ENCODE data around the gene GLIS1.

DNA sequence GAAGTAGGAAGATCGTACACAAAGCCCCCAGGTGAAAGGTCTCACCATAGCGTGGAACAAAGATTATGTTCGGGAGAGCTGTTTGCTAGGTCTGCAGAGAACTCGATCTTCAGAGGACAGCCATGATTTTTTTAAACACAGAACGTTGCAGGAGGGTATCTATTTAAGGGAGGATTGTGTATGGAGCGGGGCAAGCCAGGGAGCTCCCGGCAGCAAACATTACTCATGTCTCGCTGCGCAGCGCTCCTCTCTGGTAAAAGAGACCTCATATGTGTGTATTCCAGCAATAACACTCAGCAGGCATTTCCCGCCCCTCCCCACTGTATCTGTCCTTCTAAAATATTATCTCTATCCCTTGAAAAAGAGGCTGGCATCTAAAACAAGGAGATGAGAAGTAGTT, 2.7 kb downstream of the GLIS1 start:
- no peak for TF ChIP-seq CTBP1 (IDR thresholded peaks at IDR 0.05; ENCODE audit: borderline replicate concordance)
- TF ChIP-seq FOXM1 (IDR thresholded peaks at IDR 0.05; ENCODE audit: borderline replicate concordance) = no peak
- no peak for TF ChIP-seq BHLHE40 (IDR thresholded peaks at IDR 0.05; ENCODE audit: borderline replicate concordance)
- no peak for TF ChIP-seq SUZ12 (IDR thresholded peaks at IDR 0.05)
- TF ChIP-seq TARDBP (IDR thresholded peaks at IDR 0.05) = no peak
- TF ChIP-seq NFRKB (IDR thresholded peaks at IDR 0.05) = no peak
- no peak for TF ChIP-seq ZNF384 (IDR thresholded peaks at IDR 0.05)
- TF ChIP-seq SP1 (IDR thresholded peaks at IDR 0.05) = no peak
- TF ChIP-seq ELF4 (IDR thresholded peaks at IDR 0.05) = no peak
- TF ChIP-seq FOXK2 (IDR thresholded peaks at IDR 0.05) = no peak
- TF ChIP-seq L3MBTL2 (conservative IDR thresholded peaks at IDR 0.05) = no peak
- TF ChIP-seq FOXA1 (IDR thresholded peaks at IDR 0.05) = no peak
- TF ChIP-seq, protein P1, sequence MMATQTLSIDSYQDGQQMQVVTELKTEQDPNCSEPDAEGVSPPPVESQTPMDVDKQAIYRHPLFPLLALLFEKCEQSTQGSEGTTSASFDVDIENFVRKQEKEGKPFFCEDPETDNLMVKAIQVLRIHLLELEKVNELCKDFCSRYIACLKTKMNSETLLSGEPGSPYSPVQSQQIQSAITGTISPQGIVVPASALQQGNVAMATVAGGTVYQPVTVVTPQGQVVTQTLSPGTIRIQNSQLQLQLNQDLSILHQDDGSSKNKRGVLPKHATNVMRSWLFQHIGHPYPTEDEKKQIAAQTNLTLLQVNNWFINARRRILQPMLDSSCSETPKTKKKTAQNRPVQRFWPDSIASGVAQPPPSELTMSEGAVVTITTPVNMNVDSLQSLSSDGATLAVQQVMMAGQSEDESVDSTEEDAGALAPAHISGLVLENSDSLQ (IDR thresholded peaks at IDR 0.05) = no peak
- no peak for TF ChIP-seq HDGF (IDR thresholded peaks at IDR 0.05; ENCODE audit: borderline replicate concordance)
